HS-5 (cell line): ENCODE data around the gene MAPK7.

Experiments
- DNase-seq: peaks from one replicate; pipeline ENCODE4 v3.0.0-alpha.2; 2012; ENCODE audit warnings: low read depth

The MAPK7 gene

GRCh38 chr17:19381361-19381740 lies 3.1 kb downstream of the MAPK7 start:
- DNase-seq, result no peak

- no peak for DNase-seq
These were observed 3.6 kb downstream of the MAPK7 start for GRCh38 chr17:19381741-19382444.

- DNase-seq, result no peak
These were observed 4.5 kb downstream of the MAPK7 start for GRCh38 chr17:19382531-19383444.

- DNase-seq, result no peak
These were observed 5.6 kb downstream of the MAPK7 start for GRCh38 chr17:19383681-19384470.

- no peak for DNase-seq
These were observed 6.6 kb downstream of the MAPK7 start for GRCh38 chr17:19384723-19385391.

GRCh38 chr17:19385521-19385983 lies 7.3 kb downstream of the MAPK7 start:
- DNase-seq, result no peak

GRCh38 chr17:19386051-19386929 lies 8.0 kb downstream of the MAPK7 start:
- DNase-seq, result peak; percentile 76

- DNase-seq, result no peak
These were observed 8.9 kb downstream of the MAPK7 start, which contains the start of gene MFAP4 for GRCh38 chr17:19386974-19387920. TSS of gene MFAP4 (minus strand) at chr17:19387190. CDS start at chr17:19387155, 35 bp downstream.

GRCh38 chr17:19387921-19388521 lies 9.7 kb downstream of the MAPK7 start:
- no peak for DNase-seq

- DNase-seq, result no peak
These were observed 10.8 kb downstream of the MAPK7 start for GRCh38 chr17:19388791-19389785.

GRCh38 chr17:19390951-19391350 lies 12.7 kb downstream of the MAPK7 start:
- DNase-seq, result no peak

GRCh38 chr17:19391432-19391831 lies 13.1 kb downstream of the MAPK7 start:
- no peak for DNase-seq

- DNase-seq, result no peak
These were observed 14.0 kb downstream of the MAPK7 start for GRCh38 chr17:19392303-19392702.

GRCh38 chr17:19397556-19398041 lies 19.3 kb downstream of the MAPK7 start:
- no peak for DNase-seq

GRCh38 chr17:19398301-19399181 lies 20.2 kb downstream of the MAPK7 start:
- no peak for DNase-seq

GRCh38 chr17:19399750-19400450 lies 21.6 kb downstream of the MAPK7 start:
- DNase-seq, result no peak
